Keratinocyte (primary cell): Measurements from ENCODE around the gene NTNG1. TPM values are rescaled to one million over a fixed set of nuclear protein-coding genes. Genes with fewer than 3 reads are reported as not detected.

Experiments used
- DNase-seq: peaks from one replicate; pipeline ENCODE4 v3.0.0-alpha.2; 2011; ENCODE audit warnings: low read depth, missing footprints, low spot score
- FAIRE-seq: peaks from 2 replicates; lab custom pipeline; 2011; peaks lifted over from hg19 to GRCh38; lab: Jason Lieb, UNC
- H2AFZ ChIP-seq: 2 replicates; pipeline ENCODE4 v1.6.0; 2012; ENCODE audit warnings: low read length, control low read depth, inconsistent platforms; ENCODE audit not compliant: control insufficient read depth
- H3K27ac ChIP-seq: 2 replicates; pipeline ENCODE4 v1.5.1; 2011; ENCODE audit warnings: low read length; ENCODE audit not compliant: control insufficient read depth, insufficient read depth
- H3K27me3 ChIP-seq: 3 replicates; pipeline ENCODE4 v1.6.0; 2011; ENCODE audit warnings: low read length; ENCODE audit not compliant: control insufficient read depth, insufficient read depth; ENCODE audit errors: extremely low read depth
- H3K36me3 ChIP-seq, 2 experiments: 2 replicates in 1 of 2; 3 replicates in 1 of 2; pipeline ENCODE4 v1.5.1; 2011; ENCODE audit warnings: low read length in 2 of 2, mild to moderate bottlenecking in 1 of 2; ENCODE audit not compliant: control insufficient read depth in 2 of 2, insufficient read depth in 2 of 2; ENCODE audit errors: extremely low read depth in 1 of 2
- H3K4me1 ChIP-seq: 3 replicates; pipeline ENCODE4 v1.5.1; 2011; ENCODE audit warnings: low read length; ENCODE audit not compliant: control insufficient read depth, insufficient read depth; ENCODE audit errors: extremely low read depth
- H3K4me2 ChIP-seq: 3 replicates; pipeline ENCODE4 v1.6.0; 2011; ENCODE audit warnings: low read depth, low read length; ENCODE audit not compliant: control insufficient read depth, insufficient read depth; ENCODE audit errors: extremely low read depth
- H3K4me3 ChIP-seq, 3 experiments: fragments of 200-600 bp in 1 of 3; sonication (generic) in 1 of 3; 2 replicates in 2 of 3; 3 replicates in 1 of 3; pipeline ENCODE4 v1.5.1; 2011 to 2016; ENCODE audit warnings: low read length in 3 of 3, mild to moderate bottlenecking in 3 of 3, control low read depth in 2 of 3, inconsistent platforms in 1 of 3, low read depth in 1 of 3, mixed read lengths in 1 of 3, mixed run types in 1 of 3, moderate library complexity in 1 of 3; ENCODE audit not compliant: control insufficient read depth in 2 of 3, insufficient read depth in 2 of 3; ENCODE audit errors: extremely low read depth in 1 of 3
- H3K79me2 ChIP-seq: 2 replicates; pipeline ENCODE4 v1.6.0; 2012; ENCODE audit warnings: low read length; ENCODE audit not compliant: control insufficient read depth, insufficient read depth
- H3K9ac ChIP-seq: 3 replicates; pipeline ENCODE4 v1.6.0; 2011; ENCODE audit warnings: low read length; ENCODE audit not compliant: control insufficient read depth, insufficient read depth; ENCODE audit errors: extremely low read depth
- H3K9me1 ChIP-seq: 3 replicates; pipeline ENCODE4 v1.6.0; 2011; ENCODE audit warnings: low read length; ENCODE audit not compliant: control insufficient read depth, insufficient read depth; ENCODE audit errors: extremely low read depth
- H3K9me3 ChIP-seq: 2 replicates; pipeline ENCODE4 v1.5.1; 2012; ENCODE audit warnings: low read depth, low read length; ENCODE audit not compliant: control insufficient read depth
- H4K20me1 ChIP-seq: 3 replicates; pipeline ENCODE4 v1.6.0; 2011; ENCODE audit warnings: low read length; ENCODE audit not compliant: control insufficient read depth, insufficient read depth; ENCODE audit errors: extremely low read depth
- EZH2 ChIP-seq: IDR thresholded peaks from one replicate; pipeline ENCODE4 v1.6.1; 2012; ENCODE audit warnings: inconsistent platforms, mild to moderate bottlenecking, low read length, moderate library complexity
- dilution Hi-C: fragments of 300-500 bp; cut with MboI; formaldehyde crosslinking; loops from one replicate; pipeline ENCODE4 v1.7.0; 2020; ENCODE audit warnings: low sequenced_read_pairs; ENCODE audit not compliant: extremely low pct_ligation_motif_present
- polyA plus RNA-seq, 5 experiments: library from polyadenylated mRNA; depleted of rRNA in 3 of 5; stranded (reverse) in 3 of 5; stranded (forward) in 1 of 5; unstranded in 1 of 5; fragments of >200 nt; gene quantifications; 1 replicate in 1 of 5; 2 replicates in 3 of 5; 3 replicates in 1 of 5; pipeline versions ENCODE4 v1.2.1 to v1.2.3, GENCODE V29; 2011 to 2012; ENCODE audit warnings: missing spikeins in 2 of 5, low read depth in 1 of 5, low replicate concordance in 1 of 5
- TF ChIP-seq, protein P1 (sequence below), 3 experiments: IDR thresholded peaks in 1 of 3; conservative IDR thresholded peaks in 1 of 3; optimal IDR thresholded peaks in 1 of 3; 2 replicates in 2 of 3; 3 replicates in 1 of 3; pipeline versions ENCODE3 to v1.5.1; 2011; ENCODE audit warnings: low read length in 3 of 3, mild to moderate bottlenecking in 3 of 3, moderate library complexity in 2 of 3, control low read depth in 1 of 3, inconsistent platforms in 1 of 3; ENCODE audit not compliant: insufficient read depth in 2 of 3; ENCODE audit errors: extremely low read depth in 1 of 3

NTNG1 gene
- polyA plus RNA-seq, 1 donor (not counting 4 experiments of a cell fraction or from before 2014, with no cell fraction given) = 8.1 TPM

DNA sequence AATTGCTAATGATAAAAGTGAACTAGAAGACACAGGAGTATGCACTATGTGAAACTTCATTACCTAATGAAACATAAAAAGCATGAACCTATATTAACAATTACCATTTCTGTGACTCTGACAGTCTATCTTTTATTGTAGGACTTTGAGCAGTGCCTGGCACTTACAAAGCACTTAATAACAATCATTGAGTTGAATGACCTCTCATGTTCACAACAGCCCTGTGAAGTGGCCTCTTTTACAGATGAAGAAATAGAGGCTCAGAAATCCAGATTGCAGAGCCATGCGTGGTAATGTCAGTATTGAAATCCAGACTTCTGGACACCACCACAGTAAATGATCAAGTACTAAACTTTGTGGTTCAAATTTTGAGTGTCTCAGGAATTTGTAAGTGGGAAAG lies 326.4 kb downstream of the NTNG1 start:
- H3K9me1 ChIP-seq = no peaks in the 10 kb centered on the region
- FAIRE-seq (no peak), DNase-seq (no peak)
- H4K20me1 ChIP-seq = no peaks in the 10 kb centered on the region
- dilution Hi-C loops = no loop called here
- no peaks in the 10 kb centered on the region for H3K27me3 ChIP-seq
- H3K4me1 ChIP-seq = no peaks in the 10 kb centered on the region
- H2AFZ ChIP-seq = no peak overlapping the region
- H3K27ac ChIP-seq = no peak overlapping the region
- TF ChIP-seq EZH2 = no peak
- TF ChIP-seq, protein P1, sequence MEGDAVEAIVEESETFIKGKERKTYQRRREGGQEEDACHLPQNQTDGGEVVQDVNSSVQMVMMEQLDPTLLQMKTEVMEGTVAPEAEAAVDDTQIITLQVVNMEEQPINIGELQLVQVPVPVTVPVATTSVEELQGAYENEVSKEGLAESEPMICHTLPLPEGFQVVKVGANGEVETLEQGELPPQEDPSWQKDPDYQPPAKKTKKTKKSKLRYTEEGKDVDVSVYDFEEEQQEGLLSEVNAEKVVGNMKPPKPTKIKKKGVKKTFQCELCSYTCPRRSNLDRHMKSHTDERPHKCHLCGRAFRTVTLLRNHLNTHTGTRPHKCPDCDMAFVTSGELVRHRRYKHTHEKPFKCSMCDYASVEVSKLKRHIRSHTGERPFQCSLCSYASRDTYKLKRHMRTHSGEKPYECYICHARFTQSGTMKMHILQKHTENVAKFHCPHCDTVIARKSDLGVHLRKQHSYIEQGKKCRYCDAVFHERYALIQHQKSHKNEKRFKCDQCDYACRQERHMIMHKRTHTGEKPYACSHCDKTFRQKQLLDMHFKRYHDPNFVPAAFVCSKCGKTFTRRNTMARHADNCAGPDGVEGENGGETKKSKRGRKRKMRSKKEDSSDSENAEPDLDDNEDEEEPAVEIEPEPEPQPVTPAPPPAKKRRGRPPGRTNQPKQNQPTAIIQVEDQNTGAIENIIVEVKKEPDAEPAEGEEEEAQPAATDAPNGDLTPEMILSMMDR (optimal IDR thresholded peaks at IDR 0.05 in 1 of 3, IDR thresholded peaks at IDR 0.05 in 1 of 3, conservative IDR thresholded peaks at IDR 0.05 in 1 of 3; ENCODE audit: extremely low read depth in 1 of 3, insufficient read depth in 2 of 3, low read length in 3 of 3) = no peak
- H3K4me3 ChIP-seq = no peak overlapping the region
- no peak overlapping the region for H3K4me2 ChIP-seq
- H3K36me3 ChIP-seq = no peaks in the 10 kb centered on the region
- no peak overlapping the region for H3K9ac ChIP-seq
- H3K79me2 ChIP-seq = no peaks in the 10 kb centered on the region
- no peaks in the 10 kb centered on the region for H3K9me3 ChIP-seq

DNA sequence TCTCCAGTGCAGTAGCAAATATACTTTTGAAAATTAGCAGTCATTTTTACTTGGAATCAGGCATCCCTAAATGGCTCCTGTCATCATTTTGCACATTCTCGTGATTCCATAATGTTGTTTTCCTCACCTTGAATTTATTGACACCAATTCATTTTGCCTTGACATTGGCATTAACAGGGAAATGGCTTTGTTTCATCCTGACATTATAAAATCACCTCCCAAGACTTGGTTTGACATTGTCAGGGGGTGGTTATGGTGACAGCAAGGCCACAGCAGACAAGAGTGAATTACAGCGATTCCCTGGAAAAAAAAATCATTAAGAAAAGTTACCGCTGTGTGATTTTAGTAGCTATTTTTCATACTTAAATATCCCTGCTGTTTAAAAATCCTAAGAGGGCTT lies 327.0 kb downstream of the NTNG1 start:
- Histone ChIP-seq H3K27ac (no peak overlapping the region), H4K20me1 (no peaks in the 10 kb centered on the region), H3K4me3 (no peak overlapping the region), H3K9me3 (no peaks in the 10 kb centered on the region), H3K9me1 (no peaks in the 10 kb centered on the region), H3K9ac (no peak overlapping the region), H3K27me3 (no peaks in the 10 kb centered on the region), H3K4me2 (no peak overlapping the region), H3K4me1 (no peaks in the 10 kb centered on the region), H3K79me2 (no peaks in the 10 kb centered on the region), H3K36me3 (no peaks in the 10 kb centered on the region), H2AFZ (no peak overlapping the region)
- FAIRE-seq (no peak), DNase-seq (no peak)
- TF ChIP-seq, protein P1 (optimal IDR thresholded peaks at IDR 0.05 in 1 of 3, IDR thresholded peaks at IDR 0.05 in 1 of 3, conservative IDR thresholded peaks at IDR 0.05 in 1 of 3; ENCODE audit: extremely low read depth in 1 of 3, insufficient read depth in 2 of 3, low read length in 3 of 3) = no peak
- no peak for TF ChIP-seq EZH2
- dilution Hi-C loops = no loop called here
